Measurements from ENCODE around the gene LRRIQ3. TPM values are rescaled to one million over a fixed set of nuclear protein-coding genes. Genes with fewer than 3 reads are reported as not detected.

Gene LRRIQ3
- total RNA-seq, 1 experiment from 2014 or later, result 0.26 TPM

DNA sequence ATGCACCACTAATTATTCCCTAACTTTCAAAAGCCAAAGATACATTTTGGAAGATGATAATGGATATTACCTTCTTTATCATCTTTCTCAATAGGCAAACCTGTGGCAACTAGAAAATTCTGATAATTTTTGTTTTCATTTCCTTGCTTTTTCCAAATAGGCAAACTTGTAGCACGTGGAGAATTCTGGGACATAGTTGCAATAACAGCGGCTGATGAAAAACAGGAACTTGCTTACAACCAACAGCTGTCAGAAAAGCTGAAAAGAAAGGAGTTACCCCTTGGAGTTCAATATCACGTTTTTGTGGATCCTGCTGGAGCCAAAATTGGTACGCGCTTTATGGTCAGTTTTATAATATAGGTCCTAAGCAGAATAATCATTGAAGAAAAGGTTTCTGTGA lies 1.5 kb upstream of the LRRIQ3 start:
- Histone ChIP-seq H4K5ac (ENCODE audit: insufficient read length, low read depth, low read length) (no peak overlapping the region), H2AFZ (ENCODE audit: low read length) (no peak overlapping the region), H3K23me2 (ENCODE audit: insufficient read length, low read depth, low read length, poor library complexity, severe bottlenecking) (peaks cover 5% of the 10 kb centered on the region), H3K79me1 (ENCODE audit: insufficient read depth, low read depth, low read length, poor library complexity, severe bottlenecking) (no peaks in the 10 kb centered on the region), H3K4ac (ENCODE audit: low read depth, low read length) (no peak overlapping the region), H4K20me1 (ENCODE audit: control insufficient read depth, insufficient read depth, insufficient read length) (no peaks in the 10 kb centered on the region), H3K18ac (ENCODE audit: insufficient read length, low read depth, low read length) (no peak overlapping the region), H3K27ac (ENCODE audit: insufficient read length, low read depth, low read length) (no peak overlapping the region), H3K14ac (ENCODE audit: insufficient read depth, low read length) (no peak overlapping the region), H2AK5ac (ENCODE audit: insufficient read length, low read length) (no peak overlapping the region), H4K91ac (ENCODE audit: insufficient read length, low read depth, low read length) (no peak overlapping the region), H3K9ac (ENCODE audit: extremely low read depth, insufficient read length, low read length) (no peak overlapping the region), H3K4me1 (ENCODE audit: insufficient read depth, low read length) (no peaks in the 10 kb centered on the region), H3K9me3 (ENCODE audit: control insufficient read depth, low read depth, low read length) (no peaks in the 10 kb centered on the region), H2BK15ac (ENCODE audit: low read depth, low read length) (no peak overlapping the region), H2BK12ac (ENCODE audit: insufficient read length, low read depth, low read length) (no peak overlapping the region), H3K56ac (ENCODE audit: insufficient read length, low read depth, low read length) (no peak overlapping the region), H3K79me2 (ENCODE audit: insufficient read depth, low read length) (no peaks in the 10 kb centered on the region), H2BK5ac (ENCODE audit: insufficient read length, low read length) (no peak overlapping the region), H3K4me2 (ENCODE audit: insufficient read depth, insufficient read length, low read length) (no peak overlapping the region), H2BK20ac (ENCODE audit: low read depth, low read length, poor library complexity, severe bottlenecking) (no peak overlapping the region), H4K8ac (replicated peaks; ENCODE audit: insufficient read length, low read depth, low read length) (no peak overlapping the region), H2BK120ac (ENCODE audit: low read depth, low read length, poor library complexity, severe bottlenecking) (no peak overlapping the region), H3T11ph (ENCODE audit: low read length) (no peak overlapping the region), H3K23ac (ENCODE audit: insufficient read length, low read depth, low read length) (no peak overlapping the region), H3K27me3 (ENCODE audit: insufficient read depth, low read length) (no peaks in the 10 kb centered on the region)
- Mint-ChIP-seq H3K27ac (no peak overlapping the region), H3K4me3 (no peak overlapping the region), H3K4me1 (peaks cover 2 to 12% of the 10 kb centered on the region in 2 experiments; a peak in 3 of 4 replicates), H3K36me3 (ENCODE audit: insufficient read depth in 1 of 3, low read depth in 3 of 3) (no peaks in the 10 kb centered on the region), H3K27me3 (ENCODE audit: low read depth) (peaks cover 2% of the 10 kb centered on the region), H3K9me3 (0 out of 5 replicates have a peak, but pooled peaks cover 0 to 1% of the 10 kb centered on the region in 2 experiments)
- DNase-seq, result no peak
- TF ChIP-seq, protein P1, sequence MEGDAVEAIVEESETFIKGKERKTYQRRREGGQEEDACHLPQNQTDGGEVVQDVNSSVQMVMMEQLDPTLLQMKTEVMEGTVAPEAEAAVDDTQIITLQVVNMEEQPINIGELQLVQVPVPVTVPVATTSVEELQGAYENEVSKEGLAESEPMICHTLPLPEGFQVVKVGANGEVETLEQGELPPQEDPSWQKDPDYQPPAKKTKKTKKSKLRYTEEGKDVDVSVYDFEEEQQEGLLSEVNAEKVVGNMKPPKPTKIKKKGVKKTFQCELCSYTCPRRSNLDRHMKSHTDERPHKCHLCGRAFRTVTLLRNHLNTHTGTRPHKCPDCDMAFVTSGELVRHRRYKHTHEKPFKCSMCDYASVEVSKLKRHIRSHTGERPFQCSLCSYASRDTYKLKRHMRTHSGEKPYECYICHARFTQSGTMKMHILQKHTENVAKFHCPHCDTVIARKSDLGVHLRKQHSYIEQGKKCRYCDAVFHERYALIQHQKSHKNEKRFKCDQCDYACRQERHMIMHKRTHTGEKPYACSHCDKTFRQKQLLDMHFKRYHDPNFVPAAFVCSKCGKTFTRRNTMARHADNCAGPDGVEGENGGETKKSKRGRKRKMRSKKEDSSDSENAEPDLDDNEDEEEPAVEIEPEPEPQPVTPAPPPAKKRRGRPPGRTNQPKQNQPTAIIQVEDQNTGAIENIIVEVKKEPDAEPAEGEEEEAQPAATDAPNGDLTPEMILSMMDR (conservative IDR thresholded peaks at IDR 0.05), result no peak
- no CpG with 5 or more reads among the region's 5 CpGs for WGBS (ENCODE audit: extremely low coverage, insufficient read length, low lambda C conversion rate)

All from H9 (cell line).